ENCODE results near the gene SLC30A7. TPM values are rescaled to one million over a fixed set of nuclear protein-coding genes. Genes with fewer than 3 reads are reported as not detected.
"Not testable (repeated sequence)": the region's sequence is repeated elsewhere in the genome, so short reads cannot be mapped to it uniquely, and the experiment has no call there.

The SLC30A7 gene
- total RNA-seq, 1 experiment from 2014 or later = 31.4 TPM

GRCh38 chr1:100943533-100943932 is 47.6 kb downstream of the SLC30A7 start:
- no peak overlapping the region for H3K27ac ChIP-seq (ENCODE audit: low read depth, low read length, poor library complexity, severe bottlenecking)
- BruUV-seq (replicated peaks) = no TSS peak
- ChIA-PET POLR2A (ENCODE audit: low non-redundant PET) (no interaction called here), CTCF (no interaction called here)
- no peaks in the 10 kb centered on the region for H3K4me1 ChIP-seq (ENCODE audit: insufficient read depth, low read length, poor library complexity, severe bottlenecking)
- no peaks in the 10 kb centered on the region for H3K27me3 ChIP-seq (replicated peaks; ENCODE audit: insufficient read depth, low read depth, low read length, poor library complexity)
- DNase-seq (ENCODE audit: low spot score) = no peak
- intact Hi-C loops (cut with micrococcal nuclease; ENCODE audit: unreplicated experiment) = no loop called here
- no peak overlapping the region for H3K4me3 ChIP-seq (ENCODE audit: low read depth, low read length, poor library complexity, severe bottlenecking)
- peaks cover 5% of the 10 kb centered on the region for H3K36me3 ChIP-seq (ENCODE audit: insufficient read depth, low read length, poor library complexity, severe bottlenecking)
- TF ChIP-seq EZH2 (IDR thresholded peaks at IDR 0.05; ENCODE audit: borderline replicate concordance, low read depth, low read length, poor library complexity, severe bottlenecking) (no peak), CTCF (conservative IDR thresholded peaks at IDR 0.05; ENCODE audit: low read depth, low read length) (no peak)
- H3K9me3 ChIP-seq (ENCODE audit: low read depth, low read length, poor library complexity, severe bottlenecking) = no peaks in the 10 kb centered on the region

GRCh38 chr1:100946064-100946463 is 50.2 kb downstream of the SLC30A7 start:
- H3K36me3 ChIP-seq (ENCODE audit: insufficient read depth, low read length, poor library complexity, severe bottlenecking); POLR2A ChIA-PET (ENCODE audit: low non-redundant PET); H3K9me3 ChIP-seq (ENCODE audit: low read depth, low read length, poor library complexity, severe bottlenecking); intact Hi-C loops (cut with micrococcal nuclease; ENCODE audit: unreplicated experiment); H3K27me3 ChIP-seq (replicated peaks; ENCODE audit: insufficient read depth, low read depth, low read length, poor library complexity); H3K4me3 ChIP-seq (ENCODE audit: low read depth, low read length, poor library complexity, severe bottlenecking); DNase-seq (ENCODE audit: low spot score); BruUV-seq (replicated peaks); H3K27ac ChIP-seq (ENCODE audit: low read depth, low read length, poor library complexity, severe bottlenecking); CTCF ChIA-PET: not testable (repeated sequence)
- H3K4me1 ChIP-seq (ENCODE audit: insufficient read depth, low read length, poor library complexity, severe bottlenecking) = peaks cover 19% of the 10 kb centered on the region

GRCh38 chr1:100947816-100948215 is 51.9 kb downstream of the SLC30A7 start:
- CTCF ChIA-PET; H3K27ac ChIP-seq (ENCODE audit: low read depth, low read length, poor library complexity, severe bottlenecking); POLR2A ChIA-PET (ENCODE audit: low non-redundant PET); H3K27me3 ChIP-seq (replicated peaks; ENCODE audit: insufficient read depth, low read depth, low read length, poor library complexity); intact Hi-C loops (cut with micrococcal nuclease; ENCODE audit: unreplicated experiment); BruUV-seq (replicated peaks); DNase-seq (ENCODE audit: low spot score); H3K9me3 ChIP-seq (ENCODE audit: low read depth, low read length, poor library complexity, severe bottlenecking); H3K36me3 ChIP-seq (ENCODE audit: insufficient read depth, low read length, poor library complexity, severe bottlenecking); H3K4me3 ChIP-seq (ENCODE audit: low read depth, low read length, poor library complexity, severe bottlenecking): not testable (repeated sequence)
- peaks cover 25% of the 10 kb centered on the region for H3K4me1 ChIP-seq (ENCODE audit: insufficient read depth, low read length, poor library complexity, severe bottlenecking)

GRCh38 chr1:100948721-100949405 is 53.0 kb downstream of the SLC30A7 start:
- H3K4me1 ChIP-seq (ENCODE audit: insufficient read depth, low read length, poor library complexity, severe bottlenecking) = peaks cover 26% of the 10 kb centered on the region
- H3K9me3 ChIP-seq (ENCODE audit: low read depth, low read length, poor library complexity, severe bottlenecking); H3K27ac ChIP-seq (ENCODE audit: low read depth, low read length, poor library complexity, severe bottlenecking); BruUV-seq (replicated peaks); H3K4me3 ChIP-seq (ENCODE audit: low read depth, low read length, poor library complexity, severe bottlenecking); intact Hi-C loops (cut with micrococcal nuclease; ENCODE audit: unreplicated experiment); H3K27me3 ChIP-seq (replicated peaks; ENCODE audit: insufficient read depth, low read depth, low read length, poor library complexity); CTCF ChIA-PET; DNase-seq (ENCODE audit: low spot score); POLR2A ChIA-PET (ENCODE audit: low non-redundant PET); H3K36me3 ChIP-seq (ENCODE audit: insufficient read depth, low read length, poor library complexity, severe bottlenecking): not testable (repeated sequence)

GRCh38 chr1:100949515-100950158 is 53.7 kb downstream of the SLC30A7 start:
- BruUV-seq (replicated peaks); H3K4me3 ChIP-seq (ENCODE audit: low read depth, low read length, poor library complexity, severe bottlenecking); DNase-seq (ENCODE audit: low spot score); H3K27ac ChIP-seq (ENCODE audit: low read depth, low read length, poor library complexity, severe bottlenecking); CTCF ChIA-PET; POLR2A ChIA-PET (ENCODE audit: low non-redundant PET); H3K27me3 ChIP-seq (replicated peaks; ENCODE audit: insufficient read depth, low read depth, low read length, poor library complexity); H3K36me3 ChIP-seq (ENCODE audit: insufficient read depth, low read length, poor library complexity, severe bottlenecking); H3K9me3 ChIP-seq (ENCODE audit: low read depth, low read length, poor library complexity, severe bottlenecking): not testable (repeated sequence)
- peaks cover 34% of the 10 kb centered on the region for H3K4me1 ChIP-seq (ENCODE audit: insufficient read depth, low read length, poor library complexity, severe bottlenecking)
- intact Hi-C loops (cut with micrococcal nuclease; ENCODE audit: unreplicated experiment) = loop anchor here (5.0 to 10.0 kb wide), 3 partner anchors 47 to 285 kb away; partner anchors contain the start of genes DPH5 and S1PR1
